ENCODE results near the gene EVA1B. TPM values are rescaled to one million over a fixed set of nuclear protein-coding genes. Genes with fewer than 3 reads are reported as not detected.

Gene EVA1B
- total RNA-seq, 1 donor from 2014 or later: 101 TPM

DNA sequence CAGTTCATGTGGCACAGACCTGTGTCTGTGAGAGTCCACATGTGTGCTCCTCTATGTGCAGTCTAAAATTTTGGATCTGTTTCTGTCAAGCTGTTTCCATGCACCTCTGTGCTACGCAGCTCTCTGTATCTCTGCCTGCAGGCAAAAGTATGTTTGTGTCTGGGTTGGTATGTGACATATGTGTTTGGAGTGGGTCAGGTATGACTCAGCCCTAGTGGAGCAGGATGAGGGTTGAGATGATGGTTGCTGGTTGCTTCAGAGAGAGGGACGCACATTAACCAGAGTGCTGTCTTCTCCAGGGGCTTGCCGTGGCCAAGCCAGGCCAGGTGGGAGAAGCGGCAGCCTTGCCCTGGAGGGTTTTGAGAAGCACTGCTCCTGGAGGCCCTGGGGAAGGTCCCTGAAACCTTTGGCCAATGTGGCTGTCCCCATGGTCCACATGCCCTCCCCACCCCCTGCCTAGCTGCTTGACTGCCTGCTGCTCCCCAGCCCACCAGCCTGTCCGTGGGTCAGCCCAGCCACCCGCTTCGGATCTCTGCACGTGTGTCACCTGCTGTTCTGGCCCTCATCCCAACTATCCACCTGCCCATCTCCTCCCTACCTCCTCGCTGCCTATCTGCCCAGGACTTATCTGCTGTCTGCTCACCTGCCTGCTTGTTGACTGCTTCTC, 4.1 kb upstream of the EVA1B start:
- DNase-seq (ENCODE audit: extremely low spot score in 2 of 2): no peak
- TF ChIP-seq CTCF (IDR thresholded peaks at IDR 0.05) (no peak), POLR2A (IDR thresholded peaks at IDR 0.05) (no peak), POLR2AphosphoS5 (IDR thresholded peaks at IDR 0.05; ENCODE audit: insufficient read depth in 1 of 2, low read depth in 1 of 2) (no peak)
- no peaks in the 10 kb centered on the region for H3K36me3 ChIP-seq
- H3K27ac ChIP-seq: no peak overlapping the region
- no peaks in the 10 kb centered on the region for H3K27me3 ChIP-seq
- H3K4me3 ChIP-seq: no peak overlapping the region
- intact Hi-C loops (cut with DNase I): no loop called here
- H3K9me3 ChIP-seq: no peaks in the 10 kb centered on the region
- peaks cover 43% of the 10 kb centered on the region for H3K4me1 ChIP-seq

GRCh38 chr1:36326499-36326898, 3.1 kb upstream of the EVA1B start:
- Histone ChIP-seq H3K9me3 (no peaks in the 10 kb centered on the region), H3K4me1 (peaks cover 53% of the 10 kb centered on the region), H3K27me3 (no peaks in the 10 kb centered on the region), H3K36me3 (no peaks in the 10 kb centered on the region), H3K4me3 (no peak overlapping the region), H3K27ac (no peak overlapping the region)
- TF ChIP-seq POLR2A (IDR thresholded peaks at IDR 0.05): no peak
- no peak for TF ChIP-seq POLR2AphosphoS5 (IDR thresholded peaks at IDR 0.05; ENCODE audit: insufficient read depth in 1 of 2, low read depth in 1 of 2)
- no peak for TF ChIP-seq CTCF (IDR thresholded peaks at IDR 0.05)
- DNase-seq (ENCODE audit: extremely low spot score in 2 of 2): no peak
- intact Hi-C loops (cut with DNase I): no loop called here

DNA sequence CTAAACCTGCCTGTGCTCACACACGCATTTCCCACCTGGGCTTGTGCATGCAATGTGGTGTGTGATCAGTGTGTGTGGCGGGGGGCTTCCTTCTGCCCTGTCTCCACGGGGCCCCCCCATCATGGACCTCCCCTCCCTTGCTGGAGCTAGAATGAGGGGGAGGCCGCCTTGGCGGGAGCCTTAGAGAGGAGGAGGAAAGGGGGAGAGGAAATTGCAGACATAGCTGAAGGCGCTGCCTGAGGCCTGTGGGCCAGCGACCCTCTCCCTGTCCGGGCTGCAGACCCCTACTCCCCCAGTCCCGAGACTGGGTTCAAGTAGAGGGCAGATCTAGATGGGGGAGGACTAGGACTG, 883 bp upstream of the EVA1B start:
- Histone ChIP-seq H3K27ac (peak overlapping the region; percentile 96), H3K4me1 (peaks cover 58% of the 10 kb centered on the region), H3K4me3 (peak overlapping the region; percentile 77 to 86), H3K27me3 (no peaks in the 10 kb centered on the region), H3K9me3 (no peaks in the 10 kb centered on the region), H3K36me3 (no peaks in the 10 kb centered on the region)
- intact Hi-C loops (cut with DNase I): no loop called here
- TF ChIP-seq POLR2AphosphoS5 (IDR thresholded peaks at IDR 0.05; ENCODE audit: insufficient read depth in 1 of 2, low read depth in 1 of 2) (no peak), POLR2A (IDR thresholded peaks at IDR 0.05) (no peak), CTCF (IDR thresholded peaks at IDR 0.05) (no peak)
- DNase-seq (ENCODE audit: extremely low spot score in 2 of 2): no peak

DNA sequence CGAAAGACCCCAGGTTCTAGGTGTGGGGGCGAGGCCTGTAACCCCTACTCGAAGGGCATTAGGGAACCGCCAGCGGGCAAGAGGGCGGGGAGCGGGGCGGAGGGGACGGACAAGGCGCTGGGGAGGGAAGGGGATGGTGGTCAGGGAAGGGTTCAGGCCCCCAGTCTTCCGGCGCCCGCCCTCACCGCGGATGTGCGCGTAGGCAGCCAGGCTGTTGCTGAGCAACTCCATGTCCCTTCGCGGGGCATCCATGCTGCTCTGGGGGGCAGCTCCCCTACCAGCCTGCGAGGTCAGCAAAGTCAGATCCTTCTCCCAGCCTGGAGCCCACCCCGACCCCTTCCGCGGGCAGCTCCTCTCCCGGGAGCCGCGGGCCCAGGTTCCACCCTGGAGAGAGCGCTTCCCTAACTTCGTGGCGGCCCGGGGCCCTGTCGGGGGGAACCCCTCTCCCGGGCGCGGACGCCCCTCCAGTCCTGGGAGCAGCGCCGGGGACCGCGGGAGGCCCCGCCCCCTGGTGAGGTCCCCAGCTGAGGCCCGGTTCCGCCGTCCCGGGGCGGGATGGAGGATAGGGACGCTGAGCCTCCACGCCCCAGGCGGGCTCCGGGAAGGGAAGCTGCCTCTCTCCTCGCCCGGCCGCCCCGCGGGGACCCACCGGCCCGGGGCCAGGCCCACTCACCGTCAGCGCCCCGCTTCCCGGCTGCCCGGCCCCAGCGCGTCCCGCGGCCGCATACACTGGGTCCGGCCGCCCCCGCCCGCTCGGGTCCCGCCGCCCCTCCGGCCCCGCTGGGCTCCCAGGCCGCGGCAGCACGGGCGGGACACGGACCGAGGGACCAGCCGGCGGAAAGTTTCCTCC, 434 bp downstream of the EVA1B start:
- Histone ChIP-seq H3K9me3 (no peaks in the 10 kb centered on the region), H3K4me1 (peaks cover 48% of the 10 kb centered on the region), H3K36me3 (no peaks in the 10 kb centered on the region), H3K27ac (peak overlapping the region; percentile 96), H3K27me3 (no peaks in the 10 kb centered on the region), H3K4me3 (peak overlapping the region; percentile 77 to 86)
- TF ChIP-seq CTCF (IDR thresholded peaks at IDR 0.05) (no peak), POLR2A (IDR thresholded peaks at IDR 0.05) (peak in 1 of 2 donors; percentile 39), POLR2AphosphoS5 (IDR thresholded peaks at IDR 0.05; ENCODE audit: insufficient read depth in 1 of 2, low read depth in 1 of 2) (peak in 1 of 2 donors; percentile 62)
- no peak for DNase-seq (ENCODE audit: extremely low spot score in 2 of 2)
- intact Hi-C loops (cut with DNase I): no loop called here
